GM18907 (cell line): ENCODE measurements around the gene CDHR5.
"Not testable (repeated sequence)": the region's sequence is repeated elsewhere in the genome, so short reads cannot be mapped to it uniquely, and the experiment has no call there.

ENCODE experiments used
- ATAC-seq: cut with Tn5 transposase; IDR thresholded peaks from one replicate; pipeline ENCODE4 v1.9.1; 2021; ENCODE audit warnings: mild to moderate bottlenecking, moderate library complexity; ENCODE audit not compliant: unreplicated experiment

Gene CDHR5

DNA sequence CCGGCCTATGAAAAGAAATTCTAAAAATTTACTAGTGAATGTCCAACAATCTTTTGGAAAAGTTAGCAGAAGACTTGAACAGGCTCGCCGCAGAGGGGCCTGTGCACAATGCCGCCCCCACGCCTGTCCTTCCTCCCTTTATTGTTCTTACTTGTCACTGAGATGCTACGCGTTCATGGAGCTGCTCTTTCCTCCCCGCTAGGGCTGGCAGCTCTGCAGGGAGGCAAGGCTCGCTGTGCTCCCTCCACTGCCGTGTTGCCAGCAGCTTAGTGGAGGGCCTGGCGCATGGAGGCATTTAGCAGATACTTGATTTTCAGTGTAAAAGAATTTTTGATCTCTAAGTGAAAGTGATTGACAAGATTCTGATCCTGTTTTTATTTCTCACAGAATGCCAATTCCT is 33.8 kb downstream of the CDHR5 start:
- no peak for ATAC-seq

DNA sequence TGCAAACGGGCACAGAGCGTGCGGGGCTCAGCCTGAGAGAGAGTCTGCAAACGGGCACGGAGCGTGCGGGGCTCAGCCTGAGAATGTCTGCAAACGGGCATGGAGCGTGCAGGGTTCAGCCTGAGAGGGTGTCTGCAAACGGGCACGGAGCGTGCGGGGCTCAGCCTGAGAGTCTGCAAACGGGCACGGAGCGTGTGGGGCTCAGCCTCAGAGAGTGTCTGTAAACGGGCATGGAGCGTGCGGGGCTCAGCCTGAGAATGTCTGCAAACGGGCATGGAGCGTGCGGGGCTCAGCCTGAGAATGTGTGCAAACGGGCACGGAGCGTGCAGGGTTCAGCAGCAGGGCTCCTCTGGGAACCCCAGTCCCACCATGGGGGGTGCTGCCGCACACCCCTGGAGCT is 35.0 kb downstream of the CDHR5 start:
- no peak for ATAC-seq

DNA sequence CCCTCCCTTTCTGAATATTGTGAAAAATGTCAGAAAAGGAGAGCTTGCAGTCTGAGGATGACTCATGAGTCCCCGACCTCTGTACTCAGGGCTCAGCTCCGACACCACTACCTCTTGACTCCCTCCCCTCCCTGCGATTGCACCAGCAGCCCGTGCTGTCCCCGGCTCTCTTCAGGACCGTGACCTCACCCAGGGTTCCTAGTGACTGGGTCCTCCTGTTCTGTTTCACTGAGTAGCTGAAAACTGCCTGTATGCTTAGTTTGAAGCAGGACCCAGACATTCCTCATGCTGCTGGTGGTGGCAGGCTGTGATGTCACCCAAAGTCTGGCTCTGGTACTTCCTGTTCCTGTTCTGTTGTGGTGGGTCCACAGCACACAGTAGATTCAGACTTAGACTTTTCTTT is 36.8 kb downstream of the CDHR5 start:
- ATAC-seq = no peak

DNA sequence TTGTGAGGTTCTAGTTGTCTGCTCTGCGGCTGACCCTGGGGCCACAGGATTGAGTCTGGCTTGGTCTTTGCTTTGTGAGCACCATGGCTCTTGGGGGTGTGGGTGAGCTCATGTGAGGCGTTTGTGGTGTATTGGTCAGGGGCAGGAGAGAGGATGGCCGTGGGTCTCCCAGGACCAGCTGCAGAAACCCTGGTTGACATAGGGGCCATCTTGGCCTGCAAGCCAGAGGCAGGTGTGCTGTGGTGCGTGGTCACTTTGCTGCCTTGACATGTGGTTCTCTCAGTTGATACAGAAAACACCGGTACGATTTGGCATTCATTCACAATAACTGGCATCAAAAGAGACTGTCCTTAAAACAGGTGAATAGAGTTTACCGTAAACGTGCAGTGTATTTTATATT is 37.2 kb downstream of the CDHR5 start:
- no peak for ATAC-seq

DNA sequence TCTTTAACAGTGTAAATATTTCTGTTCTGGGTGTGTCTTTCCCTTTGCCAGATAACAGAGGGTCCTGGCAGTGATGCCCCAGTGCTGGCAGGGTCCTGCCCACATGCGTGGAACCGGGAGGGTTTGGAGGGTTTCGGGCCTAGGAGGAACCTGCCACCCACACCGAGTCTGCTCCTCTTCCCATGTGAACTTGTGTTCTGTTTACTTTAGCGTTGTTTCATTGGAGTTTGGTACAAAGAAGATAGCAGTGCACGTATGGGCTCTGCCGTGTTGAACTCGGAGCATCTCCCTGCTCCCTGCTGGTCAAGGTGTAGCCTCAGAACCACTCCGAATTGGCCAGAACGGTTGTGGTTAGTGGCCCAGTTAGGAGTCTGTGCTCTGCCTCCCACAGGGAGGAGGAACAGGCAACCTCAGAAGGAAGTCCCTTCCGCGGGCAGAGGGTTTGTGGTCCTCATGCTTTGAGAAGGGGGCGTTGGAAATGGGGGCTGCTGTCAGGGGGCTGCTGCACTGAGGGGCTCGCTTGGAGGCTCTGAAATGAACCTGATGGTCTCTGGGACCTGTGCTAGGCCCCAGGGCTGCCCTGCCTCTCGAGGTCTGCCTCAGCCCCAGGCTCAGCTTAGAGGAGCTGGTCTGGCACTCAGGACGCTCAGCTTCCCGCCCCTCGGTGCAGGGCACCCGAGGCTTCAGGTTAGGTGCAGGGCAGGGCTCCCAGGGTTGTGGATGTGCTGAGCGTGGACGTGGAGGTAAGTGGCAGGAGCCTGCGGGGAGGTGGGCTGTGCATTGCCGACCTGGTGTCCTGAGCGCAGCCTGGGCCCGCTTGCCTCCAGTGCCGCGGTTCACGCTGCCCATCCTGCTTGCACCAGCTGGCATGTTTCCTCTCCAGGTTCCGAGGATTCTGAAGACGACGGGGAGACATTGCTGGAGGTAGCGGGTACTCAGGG is 38.1 kb downstream of the CDHR5 start:
- no peak for ATAC-seq

DNA sequence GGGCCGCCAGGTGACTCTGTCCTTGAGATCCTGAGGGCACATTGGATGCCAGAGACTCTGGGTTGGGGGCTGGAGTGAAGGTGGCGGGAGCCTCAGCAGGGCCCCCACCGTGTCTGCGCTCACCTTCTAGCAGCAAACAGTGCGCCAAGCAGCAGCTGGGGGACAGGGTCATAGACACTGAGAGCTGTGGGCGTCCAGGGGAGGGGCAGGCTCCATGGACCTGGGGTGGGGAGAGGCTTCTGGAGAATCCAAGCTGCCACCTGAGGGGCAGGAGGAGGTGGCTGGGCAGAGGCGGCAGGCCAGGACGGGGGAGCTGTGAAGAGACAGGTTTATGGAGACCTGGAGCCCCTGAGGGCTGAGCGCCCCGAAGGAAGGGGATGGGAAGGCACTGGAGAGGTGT is 40.5 kb downstream of the CDHR5 start:
- no peak for ATAC-seq

DNA sequence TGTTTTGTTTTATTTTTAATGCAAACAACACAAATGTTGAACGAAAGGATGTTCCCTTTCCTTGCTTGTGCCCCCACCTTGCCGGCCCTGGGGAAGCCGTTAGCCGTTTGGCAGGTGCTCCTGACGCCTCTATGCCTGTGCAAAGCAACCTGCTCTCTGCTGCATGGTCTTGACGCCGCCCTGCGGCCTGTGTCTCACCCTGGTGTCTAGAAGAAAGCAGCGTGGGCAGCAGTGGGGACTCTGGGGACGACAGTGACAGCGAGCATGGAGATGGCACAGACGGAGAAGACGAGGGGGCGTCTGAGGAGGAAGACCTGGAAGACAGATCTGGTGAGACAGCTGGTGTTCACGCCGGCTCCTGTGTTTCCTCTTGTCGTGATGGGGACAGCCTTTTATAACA is 43.0 kb downstream of the CDHR5 start:
- ATAC-seq = no peak

DNA sequence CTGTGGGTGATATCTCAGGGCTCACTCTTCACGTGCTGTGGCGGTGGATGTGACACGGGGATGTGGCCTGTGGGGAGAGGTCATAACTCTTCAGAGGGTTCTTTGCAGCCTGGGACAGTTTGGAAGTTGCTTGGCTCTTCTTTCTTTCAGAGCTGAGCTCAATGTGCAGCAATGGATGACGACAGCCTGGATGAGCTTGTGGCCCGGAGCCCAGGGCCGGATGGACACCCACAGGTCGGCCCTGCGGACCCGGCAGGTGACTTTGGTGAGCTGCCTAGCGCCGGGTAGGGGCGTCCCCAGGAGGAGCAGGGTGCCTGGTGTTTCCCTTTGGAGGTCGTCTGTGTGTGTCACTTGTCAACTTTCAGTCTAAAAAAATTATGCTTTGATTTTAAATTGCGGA is 43.4 kb downstream of the CDHR5 start:
- ATAC-seq = no peak

DNA sequence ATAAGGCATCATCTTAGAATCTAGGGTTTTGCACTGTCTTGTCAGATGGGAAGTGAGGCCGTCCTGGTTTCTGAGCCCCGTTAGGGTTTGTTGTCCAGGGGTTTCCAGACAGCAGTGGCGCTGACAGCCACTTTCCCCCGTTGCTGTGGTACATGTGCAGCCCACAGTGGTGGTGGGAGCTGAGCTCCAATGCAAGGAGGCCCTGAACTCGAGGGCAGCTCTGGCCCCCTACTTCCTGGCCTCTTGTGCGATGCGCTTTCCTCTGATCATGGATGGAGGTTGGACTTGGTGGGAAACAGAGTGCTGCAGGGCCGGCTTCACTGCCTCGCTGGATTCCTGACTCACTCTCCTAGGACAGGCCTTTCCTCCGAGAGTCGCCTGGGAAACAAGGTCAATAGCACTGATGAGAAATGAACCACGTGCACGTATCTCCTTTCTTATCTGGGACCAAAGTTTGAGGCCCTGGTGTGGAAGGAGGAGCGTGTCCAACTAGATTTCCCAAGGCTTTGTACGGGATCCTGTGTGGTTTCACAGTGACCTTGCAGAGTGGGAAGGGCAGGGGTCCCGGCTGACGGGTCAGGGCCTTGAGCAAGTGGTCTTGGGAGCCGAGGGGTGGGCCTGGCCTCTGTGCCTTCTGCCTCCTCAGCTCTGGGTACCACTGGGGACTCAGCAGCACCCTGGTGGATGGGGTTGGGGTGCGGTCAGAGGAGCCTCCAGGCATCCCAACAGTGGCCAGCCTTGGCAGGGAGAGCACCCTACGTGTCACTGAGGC is 44.7 kb downstream of the CDHR5 start:
- no peak for ATAC-seq

DNA sequence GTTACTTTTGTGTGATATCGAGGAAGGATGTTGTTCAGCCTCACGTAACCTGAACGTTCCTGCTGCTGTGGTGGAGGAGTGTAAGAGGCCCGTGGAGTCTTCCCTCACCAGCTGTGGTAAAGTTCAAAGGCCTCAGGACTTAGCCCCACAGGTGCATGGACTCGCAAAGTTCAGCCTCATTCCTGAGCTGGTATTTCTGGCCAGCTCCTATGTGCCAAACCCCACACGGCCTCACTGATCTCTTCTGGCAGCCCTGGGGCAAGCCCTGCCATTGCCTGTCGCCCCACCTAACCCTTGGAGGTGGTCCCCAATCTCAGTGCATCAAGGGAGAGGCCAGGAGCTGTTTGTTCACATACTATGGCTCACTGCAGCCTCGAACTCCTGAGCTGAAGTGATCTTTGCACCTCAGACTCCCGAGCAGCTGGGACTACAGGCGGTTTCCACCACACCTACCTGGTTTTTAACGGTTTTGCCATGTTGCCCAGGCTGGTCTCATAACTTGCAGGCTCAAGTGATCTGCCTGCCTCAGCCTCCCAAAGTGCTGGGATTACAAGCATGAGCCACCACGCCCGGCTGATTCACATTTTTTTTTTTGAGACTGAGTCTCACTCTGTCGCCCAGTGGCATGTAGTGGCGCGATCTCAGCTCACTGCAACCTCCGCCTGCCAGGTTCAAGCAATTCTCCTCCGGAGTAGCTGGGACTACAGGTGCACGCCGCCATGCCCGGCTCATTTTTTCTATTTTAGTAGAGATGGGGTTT is 46.3 kb downstream of the CDHR5 start:
- no peak for ATAC-seq

DNA sequence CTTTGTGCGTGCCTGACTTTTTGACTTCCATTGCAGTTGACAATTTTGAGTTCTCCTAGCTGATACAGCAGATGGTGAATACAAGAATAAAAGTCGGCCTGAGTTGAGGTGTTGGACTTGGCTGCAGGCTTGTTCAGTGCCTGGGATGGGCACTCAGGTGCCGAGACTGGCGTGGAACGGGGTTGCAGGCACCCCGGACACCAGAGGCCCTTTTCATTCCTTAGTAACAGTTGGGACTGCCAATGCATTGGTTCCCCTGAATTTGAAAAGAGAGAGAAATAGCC is 47.2 kb downstream of the CDHR5 start:
- no peak for ATAC-seq

DNA sequence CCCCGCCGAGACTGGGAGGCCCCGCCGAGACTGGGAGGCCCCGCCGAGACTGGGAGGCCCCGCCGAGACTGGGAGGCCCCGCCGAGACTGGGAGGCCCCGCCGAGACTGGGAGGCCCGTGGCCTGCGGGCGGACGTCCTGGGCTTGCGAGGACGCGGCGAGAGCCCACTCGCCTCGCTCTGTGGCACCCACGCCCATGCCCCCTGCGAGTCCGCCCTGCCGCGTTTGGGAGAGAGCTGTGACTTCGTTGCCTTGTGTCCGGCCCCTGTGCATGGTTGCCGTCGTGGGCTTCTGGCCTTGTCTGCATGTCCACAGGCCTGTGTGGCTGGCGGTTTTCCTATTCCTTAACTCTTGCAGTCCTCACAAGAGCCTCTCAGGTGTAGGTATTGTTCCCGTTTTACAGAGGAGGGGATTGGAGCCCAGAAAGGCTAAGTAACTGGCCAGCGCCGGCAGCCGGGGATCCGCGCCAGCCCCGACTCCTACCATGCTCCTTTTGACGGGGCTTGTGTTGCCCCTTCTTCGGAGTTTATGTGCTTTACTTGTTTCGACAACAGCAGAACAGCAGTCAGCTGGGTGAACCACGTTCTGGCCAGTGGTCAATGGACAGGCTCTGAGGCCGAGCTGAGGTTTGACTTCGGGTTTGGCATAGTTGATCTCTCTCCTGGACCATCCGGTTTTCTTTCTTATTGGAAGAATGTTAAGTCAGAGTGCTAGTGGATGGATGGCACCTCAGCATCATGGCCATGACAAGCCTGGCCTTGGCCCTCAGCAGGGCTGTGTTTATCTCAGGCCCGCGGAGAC is 47.7 kb downstream of the CDHR5 start:
- ATAC-seq = no peak

DNA sequence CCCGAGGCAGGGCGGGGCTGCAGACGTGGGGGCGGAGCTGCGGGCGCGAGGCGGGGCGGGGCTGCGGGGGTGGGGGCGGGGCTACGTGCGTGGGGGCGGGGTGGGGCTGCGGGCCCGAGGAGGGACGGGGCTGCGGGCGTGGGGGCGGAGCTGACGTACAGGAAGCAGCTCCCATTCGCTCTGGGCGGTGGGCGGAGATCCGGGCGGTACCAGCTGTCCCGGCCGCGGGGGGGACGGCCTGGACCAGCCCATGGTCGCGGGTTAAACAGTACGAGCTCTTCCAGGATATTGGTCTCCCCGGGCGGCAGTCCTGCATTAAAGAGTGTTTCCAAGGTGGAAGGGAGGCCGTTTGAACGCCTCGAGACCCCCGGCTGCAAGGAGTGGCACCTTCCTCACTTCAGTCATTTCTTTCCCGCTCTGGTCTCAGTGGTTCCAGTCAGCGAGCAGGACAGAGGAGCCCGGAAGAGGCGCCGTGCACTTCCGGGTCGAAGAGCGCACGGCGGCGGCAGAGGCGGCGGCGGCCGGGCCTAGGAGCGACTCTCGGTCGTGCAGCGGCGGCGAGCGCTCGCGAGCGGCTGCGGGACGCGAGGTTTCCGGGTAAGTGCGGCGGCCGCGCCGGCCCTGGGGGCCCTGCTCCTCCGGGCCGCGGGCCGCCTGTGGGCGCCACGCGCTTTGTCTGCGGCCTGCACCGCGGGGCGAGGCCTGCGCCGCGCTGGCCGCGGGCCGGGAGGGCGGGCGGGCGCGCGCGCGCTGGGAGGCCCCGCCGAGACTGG is 48.6 kb downstream of the CDHR5 start, which contains the start of gene PHRF1:
PHRF1 (plus strand) TSS at position 475 of the 773 bp plus-strand sequence. CDS start 5,043 bp downstream, outside the sequence.
- ATAC-seq = peak; percentile 80

DNA sequence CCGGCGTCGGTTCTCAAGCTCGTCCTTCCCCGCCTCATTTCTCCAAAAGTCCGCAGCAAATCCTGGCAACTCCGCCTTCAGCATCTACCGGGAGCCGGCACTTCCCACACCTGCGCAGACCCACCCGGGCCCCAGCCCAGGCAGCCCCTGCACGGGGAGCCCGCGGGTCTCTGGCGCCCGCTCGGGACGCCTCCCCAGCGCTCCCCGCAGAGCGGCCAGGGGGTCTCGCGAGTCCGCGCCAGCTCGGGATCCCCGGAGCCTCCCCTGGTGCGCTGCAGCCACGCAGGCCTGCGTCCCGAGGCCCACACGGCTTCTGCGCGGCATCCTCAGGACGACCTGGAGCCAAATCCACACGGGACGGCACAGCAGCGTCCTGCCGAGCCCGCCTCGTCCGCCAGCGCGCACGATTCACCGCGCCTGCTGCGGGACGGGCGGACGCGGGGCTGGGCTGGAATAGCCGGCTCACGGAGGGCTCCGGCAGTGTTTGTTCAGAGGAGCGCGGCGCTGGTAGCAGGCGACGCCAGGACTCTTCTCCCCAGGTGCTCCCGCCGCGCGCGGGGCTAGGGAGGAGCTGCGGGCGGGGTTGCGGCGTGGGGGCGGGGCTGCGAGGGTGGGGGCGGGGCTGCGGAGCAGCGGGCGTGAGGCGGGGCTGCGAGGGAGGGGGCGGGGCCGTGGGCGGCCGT is 49.3 kb downstream of the CDHR5 start:
- peak; percentile 32 for ATAC-seq

DNA sequence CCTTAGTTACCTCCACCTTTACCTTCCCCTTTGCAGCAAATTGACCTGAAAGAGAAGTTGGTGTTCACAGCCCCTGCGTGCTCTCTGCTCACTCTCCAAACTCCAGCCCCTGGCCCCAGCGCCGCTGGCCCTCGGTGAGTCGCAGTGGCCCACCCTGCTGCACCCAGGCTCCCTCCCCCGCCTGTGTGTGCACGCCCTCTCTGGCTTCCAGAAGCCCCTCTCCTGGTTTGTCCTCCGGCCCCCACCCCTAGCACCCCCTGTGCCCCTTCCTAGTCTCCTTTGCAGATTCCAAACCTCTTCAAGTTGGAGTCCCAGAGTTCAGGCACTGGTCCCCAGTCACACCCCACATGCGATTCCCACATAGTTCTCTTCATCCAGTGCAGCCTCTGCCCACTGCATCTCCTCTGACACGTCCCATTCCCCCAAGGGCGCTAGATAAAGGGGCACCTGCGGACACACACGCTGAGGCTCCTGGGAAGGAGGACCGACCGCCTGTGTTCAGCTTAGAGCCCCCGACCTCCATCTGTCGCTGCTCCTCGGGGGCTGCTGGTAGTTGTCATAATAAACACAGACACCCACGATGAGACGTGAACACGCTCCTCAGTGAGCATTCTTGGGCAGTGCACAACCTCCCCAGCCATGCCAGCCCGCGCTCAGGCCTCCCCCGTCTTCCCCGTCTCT is 50.0 kb downstream of the CDHR5 start:
- ATAC-seq = no peak

DNA sequence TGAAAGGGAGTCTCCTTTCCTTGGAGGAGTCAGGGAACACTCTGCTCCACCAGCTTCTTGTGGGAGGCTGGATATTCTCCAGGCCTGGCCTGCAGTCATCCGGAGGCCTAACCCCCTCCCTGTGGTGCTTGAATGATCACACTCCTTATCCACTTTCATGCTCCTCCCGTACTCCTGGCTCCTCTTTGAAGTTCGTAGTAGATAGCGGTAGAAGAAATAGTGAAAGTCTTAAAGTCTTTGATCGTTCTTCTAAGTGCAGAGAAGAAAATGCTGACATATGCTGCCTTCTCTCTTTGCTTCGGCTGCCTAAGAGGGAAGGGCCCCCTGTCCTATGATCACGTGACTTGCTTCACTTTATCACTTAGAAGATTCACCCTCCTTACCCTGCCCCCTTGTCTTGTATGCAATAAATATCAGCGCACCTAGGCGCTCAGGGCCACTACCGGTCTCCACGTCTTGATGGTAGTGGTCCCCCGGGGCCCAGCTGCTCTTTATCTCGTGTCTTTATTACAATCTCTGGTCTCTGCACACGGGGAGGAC is 50.7 kb downstream of the CDHR5 start:
- ATAC-seq = not testable (repeated sequence)

DNA sequence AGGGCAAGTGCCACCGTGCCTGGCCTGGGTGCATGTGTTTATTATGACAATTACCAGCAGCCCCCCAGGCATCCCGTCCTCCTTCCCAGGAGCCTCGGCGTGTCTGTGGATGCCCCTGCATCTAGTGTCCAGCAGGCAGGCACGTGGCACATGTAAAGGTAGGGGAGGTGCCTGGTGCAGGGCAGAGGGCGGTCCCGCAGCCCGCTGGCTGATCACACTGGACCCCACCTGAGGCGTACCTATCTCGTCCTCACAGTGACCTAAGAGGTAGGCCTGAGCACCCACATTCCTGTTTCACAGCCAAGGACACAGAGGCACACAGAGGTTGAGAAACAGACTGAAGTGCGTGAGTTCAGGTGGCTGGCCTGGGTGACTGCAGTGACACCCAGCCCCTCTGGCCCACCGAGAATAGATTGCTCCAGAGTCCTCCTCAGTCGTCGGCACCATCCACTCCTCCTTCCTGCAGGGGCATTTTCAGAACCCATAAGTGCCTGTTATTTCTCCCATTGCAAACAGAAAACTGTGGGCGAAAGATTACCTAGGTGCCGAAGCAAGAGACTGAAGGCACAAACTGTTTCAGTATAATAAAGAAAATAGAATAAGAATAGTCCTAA is 51.5 kb downstream of the CDHR5 start:
- ATAC-seq = no peak

DNA sequence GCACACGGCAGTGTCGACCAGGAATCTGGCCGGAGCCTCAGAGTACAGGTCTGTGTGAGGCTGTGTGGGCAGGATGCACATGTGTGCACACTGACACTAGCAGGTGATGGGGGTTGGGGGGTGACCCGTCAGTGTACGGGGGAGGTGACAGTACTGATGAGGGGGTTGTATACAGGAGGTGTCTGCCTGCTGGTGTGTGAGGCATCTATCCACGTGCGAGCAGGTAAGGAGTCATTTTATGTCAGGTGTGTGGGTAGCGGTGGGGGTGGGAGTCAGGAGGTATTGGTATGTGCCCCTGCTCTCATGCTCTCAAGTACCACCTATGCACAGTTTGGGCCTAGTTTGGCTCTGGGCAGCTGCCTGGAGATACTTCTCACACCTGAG is 53.0 kb downstream of the CDHR5 start:
- ATAC-seq = no peak
